Cardiac muscle cell (in vitro differentiated cells and primary cell): ENCODE measurements around the gene PPP2R5D. TPM values are rescaled to one million over a fixed set of nuclear protein-coding genes. Genes with fewer than 3 reads are reported as not detected.

Source experiments
- DNase-seq, 2 donors: peaks; one replicate each; pipeline versions ENCODE4 v3.0.0 to v3.0.0-alpha.2; 2010 to 2017; ENCODE audit warnings: low read depth in 1 of 2, low spot score in 1 of 2
- H3K27ac ChIP-seq: fragments of 200-600 bp; sonication (generic); 2 replicates; pipeline ENCODE4 v1.5.1; 2016
- H3K27me3 ChIP-seq: fragments of 200-600 bp; sonication (generic); 2 replicates; pipeline ENCODE4 v1.6.0; 2016; ENCODE audit warnings: control low read depth
- H3K36me3 ChIP-seq: fragments of 200-600 bp; sonication (generic); 2 replicates; pipeline ENCODE4 v1.5.1; 2016; ENCODE audit warnings: control low read depth
- H3K4me1 ChIP-seq: fragments of 200-600 bp; sonication (generic); 2 replicates; pipeline ENCODE4 v1.8.1; 2017; ENCODE audit warnings: low read depth, mild to moderate bottlenecking, mixed run types
- H3K4me3 ChIP-seq: fragments of 200-600 bp; sonication (generic); 2 replicates; pipeline ENCODE4 v1.5.1; 2016; ENCODE audit warnings: mild to moderate bottlenecking
- H3K9me3 ChIP-seq: fragments of 200-600 bp; sonication (generic); 2 replicates; pipeline ENCODE4 v1.5.1; 2017; ENCODE audit warnings: low read depth, mild to moderate bottlenecking, control low read depth
- CTCF ChIP-seq: IDR thresholded peaks from 2 replicates; pipeline ENCODE4 v1.5.1; 2012; ENCODE audit warnings: low read depth, mild to moderate bottlenecking, low read length
- polyA plus RNA-seq: library from polyadenylated mRNA; unstranded; fragments of >200 nt; fragmentation: Nextera tagmentation; extraction: Ambion mirVana; gene quantifications from 2 replicates; pipeline ENCODE4 v1.2.1, GENCODE V29; 2016
- total RNA-seq: library from RNA; depleted of rRNA; stranded (reverse); fragments of >200 nt; gene quantifications from 2 replicates; pipeline ENCODE4 v1.2.3, GENCODE V29; 2016

The PPP2R5D gene
- total and polyA plus RNA-seq, 2 experiments from 2014 or later = 48.8 to 70.0 TPM

- no peak overlapping the region for H3K4me3 ChIP-seq
- no peaks in the 10 kb centered on the region for H3K9me3 ChIP-seq
- TF ChIP-seq CTCF = no peak
- peak overlapping the region; percentile 87 for H3K27ac ChIP-seq
- H3K36me3 ChIP-seq = peaks cover 26% of the 10 kb centered on the region
- H3K27me3 ChIP-seq = no peaks in the 10 kb centered on the region
- no peak for DNase-seq
- peaks cover 31% of the 10 kb centered on the region for H3K4me1 ChIP-seq
These were observed 34.8 kb downstream of the PPP2R5D start for GRCh38 chr6:43019152-43019551.

- H3K9me3 ChIP-seq = no peaks in the 10 kb centered on the region
- no peak overlapping the region for H3K4me3 ChIP-seq
- DNase-seq = no peak
- peaks cover 30% of the 10 kb centered on the region for H3K4me1 ChIP-seq
- peak overlapping the region; percentile 87 for H3K27ac ChIP-seq
- H3K27me3 ChIP-seq = no peaks in the 10 kb centered on the region
- no peak for TF ChIP-seq CTCF
- H3K36me3 ChIP-seq = peaks cover 29% of the 10 kb centered on the region
These were observed 35.8 kb downstream of the PPP2R5D start for GRCh38 chr6:43020052-43020705.

GRCh38 chr6:43020847-43021246 is 36.5 kb downstream of the PPP2R5D start:
- Histone ChIP-seq H3K4me3 (peak overlapping the region; percentile 96), H3K4me1 (peaks cover 24% of the 10 kb centered on the region), H3K27me3 (no peaks in the 10 kb centered on the region), H3K9me3 (no peaks in the 10 kb centered on the region), H3K36me3 (peaks cover 33% of the 10 kb centered on the region), H3K27ac (peak overlapping the region; percentile 87)
- TF ChIP-seq CTCF = no peak
- peak in 1 of 2 donors; percentile 40 for DNase-seq

- DNase-seq = peak; percentile 76 to 86
- Histone ChIP-seq H3K4me1 (peaks cover 18% of the 10 kb centered on the region), H3K4me3 (peak within 1 kb of the TSS; percentile 96), H3K27ac (peak within 1 kb of the TSS; percentile 87), H3K27me3 (no peaks in the 10 kb centered on the region), H3K9me3 (no peaks in the 10 kb centered on the region), H3K36me3 (peaks cover 39% of the 10 kb centered on the region)
- TF ChIP-seq CTCF = no peak
These were observed 37.1 kb downstream of the PPP2R5D start, which contains the start of gene RRP36 for GRCh38 chr6:43021270-43022047. Gene RRP36, plus strand, starts transcription at chr6:43021623. Its CDS starts 32 bp downstream, at chr6:43021655.

GRCh38 chr6:43024436-43024835 is 40.1 kb downstream of the PPP2R5D start:
- Histone ChIP-seq H3K27me3 (no peaks in the 10 kb centered on the region), H3K9me3 (no peaks in the 10 kb centered on the region), H3K36me3 (peaks cover 44% of the 10 kb centered on the region), H3K4me3 (no peak overlapping the region), H3K4me1 (peaks cover 3% of the 10 kb centered on the region), H3K27ac (no peak overlapping the region)
- DNase-seq = no peak
- no peak for TF ChIP-seq CTCF
